Kidney (tissue), 14 donors: ENCODE measurements around the gene CDH2. TPM values are rescaled to one million over a fixed set of nuclear protein-coding genes. Genes with fewer than 3 reads are reported as not detected.

Experiments
- DNase-seq, 5 donors: peaks; one replicate each; pipeline ENCODE4 v3.0.0-alpha.2; 2013 to 2020
- FAIRE-seq: peaks from 2 replicates; lab custom pipeline; 2012; peaks lifted over from hg19 to GRCh38; lab: Jason Lieb, UNC
- H3K27ac ChIP-seq, 2 donors: one replicate each; pipeline ENCODE4 v1.7.0; 2013; ENCODE audit warnings: low read depth in 2 of 2, low read length in 2 of 2, inconsistent platforms in 1 of 2
- H3K27me3 ChIP-seq: one replicate; pipeline ENCODE4 v1.7.1; 2013; ENCODE audit warnings: low read length, inconsistent platforms; ENCODE audit not compliant: control insufficient read depth, insufficient read depth
- H3K36me3 ChIP-seq, 3 donors: one replicate each; pipeline versions ENCODE4 v1.7.0 to v1.7.1; 2013; ENCODE audit warnings: low read length in 3 of 3, control low read depth in 1 of 3, inconsistent platforms in 1 of 3; ENCODE audit not compliant: insufficient read depth in 3 of 3, control insufficient read depth in 2 of 3
- H3K4me1 ChIP-seq, 3 donors: one replicate each; pipeline versions ENCODE4 v1.7.0 to v1.7.1; 2013; ENCODE audit warnings: low read length in 3 of 3, inconsistent platforms in 1 of 3, low read depth in 1 of 3; ENCODE audit not compliant: control insufficient read depth in 2 of 3, insufficient read depth in 2 of 3
- H3K4me3 ChIP-seq, 3 donors: one replicate each; pipeline versions ENCODE4 v1.7.0 to v1.8.1; 2013; ENCODE audit warnings: low read length in 3 of 3, control low read depth in 1 of 3, inconsistent platforms in 1 of 3
- H3K9ac ChIP-seq, 3 donors: one replicate each; pipeline versions ENCODE4 v1.7.0 to v1.7.1; 2013; ENCODE audit warnings: low read length in 3 of 3, control low read depth in 1 of 3, inconsistent platforms in 1 of 3
- H3K9me3 ChIP-seq, 3 donors: one replicate each; pipeline versions ENCODE4 v1.7.0 to v1.7.1; 2013; ENCODE audit warnings: low read length in 3 of 3, control low read depth in 1 of 3, inconsistent platforms in 1 of 3; ENCODE audit not compliant: control insufficient read depth in 2 of 3, insufficient read depth in 1 of 3
- intact Hi-C: fragments of 100-400 bp; cut with DNase I; formaldehyde crosslinking; loops from one replicate; pipeline ENCODE4 v1.11.1; 2022
- polyA plus RNA-seq: library from polyadenylated mRNA; stranded (reverse); fragments of 350-450 nt; fragmentation: Illumina TruSeq; extraction: RNeasy Lipid Tissue Mini Kit (QIAGEN cat#74804); gene quantifications from one replicate; pipeline ENCODE4 v1.2.3, GENCODE V29; 2014; ENCODE audit warnings: low read depth, low replicate concordance; ENCODE audit not compliant: insufficient read depth
- total RNA-seq: library from RNA; stranded (reverse); fragmentation: NEBNext Ultra II Directional; extraction: Animal tissue kit (Norgen Biotek cat#: 25700); gene quantifications from one replicate; pipeline ENCODE4 v1.2.1, GENCODE V29; 2021
- TF ChIP-seq, protein P1 (sequence below): IDR thresholded peaks from 3 replicates; pipeline ENCODE4 v1.5.1; 2012; ENCODE audit warnings: mild to moderate bottlenecking, moderate library complexity, borderline replicate concordance; ENCODE audit not compliant: insufficient read depth; ENCODE audit errors: extremely low read depth
- donor health status: control.
- donor health status: control.
- donor health status: control.
- donor health status: control.
- donor health status: control.
- donor health status: DM: yes; HTN: yes; CAD: no.
- donor health status: Normal renal cell carcinoma (clear cell type).

Gene CDH2
- total and polyA plus RNA-seq, 2 donors from 2014 or later = 6.3 to 29.6 TPM

- no peaks in the 10 kb centered on the region for H3K9me3 ChIP-seq
- DNase-seq (no peak), FAIRE-seq (no peak)
- intact Hi-C loops = no loop called here
- H3K36me3 ChIP-seq = no peaks in the 10 kb centered on the region
- H3K27me3 ChIP-seq = no peaks in the 10 kb centered on the region
- H3K4me1 ChIP-seq = peaks cover 0 to 4% (median 0%) of the 10 kb centered on the region in 3 donors
- no peak overlapping the region for H3K4me3 ChIP-seq
- H3K27ac ChIP-seq = no peak overlapping the region
- no peak overlapping the region for H3K9ac ChIP-seq
- TF ChIP-seq, protein P1, sequence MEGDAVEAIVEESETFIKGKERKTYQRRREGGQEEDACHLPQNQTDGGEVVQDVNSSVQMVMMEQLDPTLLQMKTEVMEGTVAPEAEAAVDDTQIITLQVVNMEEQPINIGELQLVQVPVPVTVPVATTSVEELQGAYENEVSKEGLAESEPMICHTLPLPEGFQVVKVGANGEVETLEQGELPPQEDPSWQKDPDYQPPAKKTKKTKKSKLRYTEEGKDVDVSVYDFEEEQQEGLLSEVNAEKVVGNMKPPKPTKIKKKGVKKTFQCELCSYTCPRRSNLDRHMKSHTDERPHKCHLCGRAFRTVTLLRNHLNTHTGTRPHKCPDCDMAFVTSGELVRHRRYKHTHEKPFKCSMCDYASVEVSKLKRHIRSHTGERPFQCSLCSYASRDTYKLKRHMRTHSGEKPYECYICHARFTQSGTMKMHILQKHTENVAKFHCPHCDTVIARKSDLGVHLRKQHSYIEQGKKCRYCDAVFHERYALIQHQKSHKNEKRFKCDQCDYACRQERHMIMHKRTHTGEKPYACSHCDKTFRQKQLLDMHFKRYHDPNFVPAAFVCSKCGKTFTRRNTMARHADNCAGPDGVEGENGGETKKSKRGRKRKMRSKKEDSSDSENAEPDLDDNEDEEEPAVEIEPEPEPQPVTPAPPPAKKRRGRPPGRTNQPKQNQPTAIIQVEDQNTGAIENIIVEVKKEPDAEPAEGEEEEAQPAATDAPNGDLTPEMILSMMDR = no peak
Observed at GRCh38 chr18:28123401-28124030, 53.4 kb downstream of the CDH2 start.

DNA sequence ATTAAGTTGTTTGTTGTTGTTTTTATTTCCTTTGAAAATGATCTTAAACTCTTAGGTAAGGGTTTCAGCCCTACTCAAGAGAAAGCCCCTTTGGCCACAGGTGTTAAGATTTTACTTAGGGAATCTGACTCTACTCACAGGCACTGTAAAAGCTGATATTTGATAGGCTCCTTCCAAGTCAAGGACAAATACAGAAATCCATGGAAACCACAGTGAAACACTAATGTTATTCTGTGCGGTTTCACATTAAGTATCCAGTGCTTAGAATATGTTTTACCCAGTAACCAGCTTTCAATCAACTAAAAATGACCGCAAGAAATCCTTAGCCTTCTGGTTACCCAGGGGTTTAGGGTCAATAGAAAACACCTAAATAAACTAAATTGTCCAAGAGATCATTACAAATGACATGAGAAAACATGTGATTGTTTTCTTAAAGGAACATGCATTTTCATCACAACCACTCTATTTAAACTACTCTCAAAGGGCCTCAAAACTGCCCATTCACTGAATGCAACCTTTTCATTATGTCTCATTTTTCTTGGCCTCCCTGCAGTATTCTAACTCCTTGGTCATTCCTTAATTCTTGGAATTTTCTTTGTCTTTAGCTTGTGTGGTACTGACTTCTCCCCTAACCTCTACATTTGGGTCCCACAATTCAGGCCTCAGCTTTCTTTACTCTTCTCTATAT, 56.0 kb downstream of the CDH2 start:
- no peaks in the 10 kb centered on the region for H3K27me3 ChIP-seq
- H3K4me3 ChIP-seq = no peak overlapping the region
- peak in 2 of 5 donors; percentile 41 to 60 for DNase-seq
- TF ChIP-seq, protein P1 = no peak
- H3K9ac ChIP-seq = no peak overlapping the region
- FAIRE-seq = no peak
- H3K36me3 ChIP-seq = no peaks in the 10 kb centered on the region
- no peaks in the 10 kb centered on the region for H3K9me3 ChIP-seq
- H3K4me1 ChIP-seq = no peaks in the 10 kb centered on the region
- no peak overlapping the region for H3K27ac ChIP-seq
- intact Hi-C loops = no loop called here

DNA sequence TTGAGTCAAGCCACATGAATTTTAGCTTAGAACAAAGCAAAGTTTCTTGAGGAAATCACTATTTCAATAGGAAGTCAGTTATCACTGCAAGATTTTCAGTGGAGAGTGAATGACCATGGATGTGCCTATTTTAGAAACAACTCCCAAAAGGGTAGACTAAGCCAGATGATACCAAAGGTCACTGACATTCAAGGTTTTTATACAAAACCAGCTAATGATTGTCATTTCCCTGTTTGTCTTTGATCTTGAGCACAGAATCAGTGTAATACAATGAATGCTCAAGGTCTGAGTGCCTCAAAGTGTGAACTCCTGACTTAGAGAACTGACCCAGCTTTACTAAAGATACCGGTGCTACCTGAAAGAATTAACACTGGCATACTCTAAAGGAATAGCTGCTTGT, 60.5 kb downstream of the CDH2 start:
- intact Hi-C loops = no loop called here
- H3K4me1 ChIP-seq = no peaks in the 10 kb centered on the region
- H3K36me3 ChIP-seq = no peaks in the 10 kb centered on the region
- H3K4me3 ChIP-seq = no peak overlapping the region
- no peak overlapping the region for H3K27ac ChIP-seq
- FAIRE-seq (no peak), DNase-seq (no peak)
- H3K9ac ChIP-seq = no peak overlapping the region
- H3K27me3 ChIP-seq = no peaks in the 10 kb centered on the region
- no peaks in the 10 kb centered on the region for H3K9me3 ChIP-seq
- TF ChIP-seq, protein P1 = no peak
